ENCODE results near the gene SVOPL. TPM values are rescaled to one million over a fixed set of nuclear protein-coding genes. Genes with fewer than 3 reads are reported as not detected.

SVOPL gene
- total RNA-seq, 1 experiment from 2014 or later = not detected

DNA sequence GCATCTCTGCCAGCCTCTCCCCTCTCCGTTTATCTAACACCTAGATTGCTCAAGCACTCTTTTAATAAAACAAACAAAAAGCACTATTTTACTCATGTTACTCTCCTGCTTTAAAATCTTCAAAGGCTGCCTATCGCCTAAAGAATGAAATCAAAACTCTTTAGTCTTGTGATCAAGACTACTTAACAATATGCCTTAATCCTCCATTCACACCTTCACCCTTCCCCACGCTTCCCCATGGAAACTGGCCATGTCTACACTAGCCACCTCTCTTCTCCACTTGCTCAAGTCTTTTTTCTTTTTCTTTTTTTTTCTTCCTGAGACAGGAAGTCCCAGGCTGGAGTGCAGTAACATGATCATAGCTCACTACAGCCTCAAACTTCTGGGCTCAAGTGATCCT lies 48.8 kb upstream of the SVOPL start:
- Histone ChIP-seq H3K9me2 (ENCODE audit: insufficient read depth) (no peaks in the 10 kb centered on the region), H3K9me3 (ENCODE audit: control insufficient read depth in 1 of 2, insufficient read depth in 1 of 2, low read depth in 1 of 2, low read length in 2 of 2) (no peaks in the 10 kb centered on the region), H3K79me2 (ENCODE audit: insufficient read depth, low read length) (no peaks in the 10 kb centered on the region), H3K4me3 (replicated peaks in 1 of 2; ENCODE audit: low read depth in 1 of 2, low read length in 2 of 2) (no peak overlapping the region), H3K4me2 (ENCODE audit: low read length) (no peak overlapping the region), H2AFZ (ENCODE audit: low read depth, low read length, poor library complexity, severe bottlenecking) (no peak overlapping the region), H3K27me3 (ENCODE audit: insufficient read depth, low read length) (no peaks in the 10 kb centered on the region), H3K4me1 (ENCODE audit: control insufficient read depth in 1 of 2, insufficient read depth in 2 of 2, low read length in 2 of 2) (peaks cover 6 to 18% of the 10 kb centered on the region in 2 experiments; a peak in 3 of 4 replicates), H3K9ac (ENCODE audit: low read length) (no peak overlapping the region), H3K27ac (ENCODE audit: low read depth, low read length) (no peak overlapping the region), H4K20me1 (ENCODE audit: insufficient read depth) (no peaks in the 10 kb centered on the region), H3K36me3 (ENCODE audit: control insufficient read depth in 1 of 2, insufficient read depth in 2 of 2, low read length in 2 of 2) (no peaks in the 10 kb centered on the region)
- BruUV-seq (replicated peaks) = no TSS peak
- ATAC-seq (no peak), DNase-seq (ENCODE audit: low read depth, low spot score) (no peak)
- intact Hi-C loops (cut with micrococcal nuclease) = no loop called here
- RAD21 ChIA-PET (ENCODE audit: low non-redundant PET in 1 of 2, low total read pairs in 2 of 2, uncharacterized antibody in 2 of 2, unreplicated experiment in 2 of 2) = no interaction called here
- TF ChIP-seq YY1 (IDR thresholded peaks at IDR 0.05; ENCODE audit: extremely low read depth, insufficient replicate concordance, low read depth, low read length) = no peak
- TF ChIP-seq ELF1 (IDR thresholded peaks at IDR 0.05; ENCODE audit: borderline replicate concordance, low read depth) = no peak
- TF ChIP-seq SRF (IDR thresholded peaks at IDR 0.05; ENCODE audit: low read depth) = no peak
- TF ChIP-seq POLR2AphosphoS5 (IDR thresholded peaks at IDR 0.05; ENCODE audit: low read depth, low read length) = no peak
- TF ChIP-seq EZH2 (IDR thresholded peaks at IDR 0.05) = no peak
- TF ChIP-seq, protein P1, sequence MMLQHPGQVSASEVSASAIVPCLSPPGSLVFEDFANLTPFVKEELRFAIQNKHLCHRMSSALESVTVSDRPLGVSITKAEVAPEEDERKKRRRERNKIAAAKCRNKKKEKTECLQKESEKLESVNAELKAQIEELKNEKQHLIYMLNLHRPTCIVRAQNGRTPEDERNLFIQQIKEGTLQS (IDR thresholded peaks at IDR 0.05) = no peak
- TF ChIP-seq EZH2phosphoT487 (IDR thresholded peaks at IDR 0.05; ENCODE audit: borderline replicate concordance) = no peak
- TF ChIP-seq SP1 (IDR thresholded peaks at IDR 0.05; ENCODE audit: low read depth) = no peak
- TF ChIP-seq TCF7L2 (IDR thresholded peaks at IDR 0.05; ENCODE audit: borderline replicate concordance, extremely low read depth, insufficient read depth, insufficient read length) = no peak
- no peak for TF ChIP-seq FOSL1 (IDR thresholded peaks at IDR 0.05; ENCODE audit: low read depth)
- TF ChIP-seq, protein P2, sequence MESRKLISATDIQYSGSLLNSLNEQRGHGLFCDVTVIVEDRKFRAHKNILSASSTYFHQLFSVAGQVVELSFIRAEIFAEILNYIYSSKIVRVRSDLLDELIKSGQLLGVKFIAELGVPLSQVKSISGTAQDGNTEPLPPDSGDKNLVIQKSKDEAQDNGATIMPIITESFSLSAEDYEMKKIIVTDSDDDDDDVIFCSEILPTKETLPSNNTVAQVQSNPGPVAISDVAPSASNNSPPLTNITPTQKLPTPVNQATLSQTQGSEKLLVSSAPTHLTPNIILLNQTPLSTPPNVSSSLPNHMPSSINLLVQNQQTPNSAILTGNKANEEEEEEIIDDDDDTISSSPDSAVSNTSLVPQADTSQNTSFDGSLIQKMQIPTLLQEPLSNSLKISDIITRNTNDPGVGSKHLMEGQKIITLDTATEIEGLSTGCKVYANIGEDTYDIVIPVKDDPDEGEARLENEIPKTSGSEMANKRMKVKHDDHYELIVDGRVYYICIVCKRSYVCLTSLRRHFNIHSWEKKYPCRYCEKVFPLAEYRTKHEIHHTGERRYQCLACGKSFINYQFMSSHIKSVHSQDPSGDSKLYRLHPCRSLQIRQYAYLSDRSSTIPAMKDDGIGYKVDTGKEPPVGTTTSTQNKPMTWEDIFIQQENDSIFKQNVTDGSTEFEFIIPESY (IDR thresholded peaks at IDR 0.05; ENCODE audit: extremely low read depth, insufficient replicate concordance, low read length) = no peak
- no peak for TF ChIP-seq SIN3A (IDR thresholded peaks at IDR 0.05; ENCODE audit: low read depth)
- no peak for TF ChIP-seq POLR2A (IDR thresholded peaks at IDR 0.05; ENCODE audit: borderline replicate concordance, extremely low read depth, insufficient read depth, insufficient read length)
- no peak for TF ChIP-seq ZFX (IDR thresholded peaks at IDR 0.05)
- TF ChIP-seq JUND (IDR thresholded peaks at IDR 0.05) = no peak
- POLR2A ChIA-PET = no interaction called here
- CTCF ChIA-PET = interaction anchor here (4.7 kb wide), 1 partner anchor 11 kb away, joined by 14 read pairs; no protein-coding TSS in a partner anchor

Data from HCT116 (cell line).